Daoy (cell line): ENCODE measurements around the gene HIBCH. TPM values are rescaled to one million over a fixed set of nuclear protein-coding genes. Genes with fewer than 3 reads are reported as not detected.
"Not testable (repeated sequence)": the region's sequence is repeated elsewhere in the genome, so short reads cannot be mapped to it uniquely, and the experiment has no call there.

ENCODE experiments used
- DNase-seq: peaks from one replicate; pipeline ENCODE4 v3.0.0-alpha.2; 2015; ENCODE audit warnings: low read depth
- total RNA-seq: library from RNA; depleted of rRNA; stranded (reverse); fragments of >200 nt; shearing (Covaris generic); gene quantifications from 2 replicates; pipeline ENCODE4 v1.2.3, GENCODE V29; 2014

The HIBCH gene
- total RNA-seq, 1 experiment from 2014 or later: 13.3 TPM

DNA sequence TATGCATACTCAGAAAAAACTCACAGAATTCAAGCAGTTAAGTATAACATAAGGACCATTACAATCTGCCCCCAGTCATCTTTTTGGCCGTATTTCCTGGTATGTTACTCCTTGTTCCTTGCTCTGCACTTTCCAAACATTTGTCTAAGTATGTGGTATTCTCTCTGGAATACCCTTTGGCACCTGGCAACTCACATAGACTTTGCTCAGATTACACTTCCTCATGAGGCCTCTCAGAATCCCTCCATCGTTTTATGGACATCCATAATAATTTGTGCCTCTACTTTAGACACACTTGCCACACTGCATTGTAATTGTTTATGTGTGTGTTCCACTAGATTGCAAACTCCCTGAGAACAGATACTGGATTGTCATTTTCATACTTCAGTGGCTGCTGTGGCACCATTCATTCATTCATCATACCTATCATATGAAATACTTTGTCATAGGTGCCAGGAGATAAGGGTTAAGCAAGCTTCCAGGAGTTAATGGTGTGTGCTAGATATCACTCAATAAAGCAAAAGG lies 84.0 kb downstream of the HIBCH start:
- no peak for DNase-seq

DNA sequence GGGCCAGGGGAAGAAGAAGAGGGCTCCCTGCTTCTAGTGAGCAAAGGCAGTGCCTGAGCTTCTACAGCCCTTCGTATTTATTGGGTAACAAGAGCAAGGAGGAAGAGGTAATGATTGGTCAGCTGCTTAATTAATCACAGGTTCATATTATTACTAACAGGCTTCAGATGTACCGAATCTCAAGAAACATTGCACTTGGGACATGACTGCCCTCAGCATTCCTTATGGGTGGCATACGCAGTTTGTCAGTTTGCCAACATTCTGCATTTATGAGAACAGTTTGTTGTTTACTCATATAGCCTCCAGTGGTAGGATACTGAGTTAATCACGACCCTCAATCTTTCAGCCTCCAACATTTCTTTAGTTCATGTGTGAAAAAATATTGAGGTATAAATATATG lies 84.5 kb downstream of the HIBCH start:
- no peak for DNase-seq

DNA sequence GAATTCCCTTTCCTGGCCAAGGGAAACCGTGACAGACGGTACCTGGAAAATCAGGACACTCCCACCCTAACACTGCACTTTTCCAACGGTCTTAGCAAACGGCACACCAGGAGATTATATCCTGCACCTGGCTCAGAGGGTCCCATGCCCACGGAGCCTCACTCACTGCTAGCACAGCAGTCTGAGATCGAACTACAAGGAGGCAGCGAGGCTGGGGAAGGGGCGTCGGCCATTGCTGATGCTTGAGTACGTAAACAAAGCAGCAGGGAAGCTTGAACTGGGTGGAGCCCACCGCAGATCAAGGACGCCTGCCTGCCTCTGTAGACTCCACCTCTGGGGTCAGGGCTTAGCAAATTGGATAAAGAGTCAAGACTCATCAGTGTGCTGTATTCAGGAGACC lies 95.6 kb downstream of the HIBCH start:
- not testable (repeated sequence) for DNase-seq

DNA sequence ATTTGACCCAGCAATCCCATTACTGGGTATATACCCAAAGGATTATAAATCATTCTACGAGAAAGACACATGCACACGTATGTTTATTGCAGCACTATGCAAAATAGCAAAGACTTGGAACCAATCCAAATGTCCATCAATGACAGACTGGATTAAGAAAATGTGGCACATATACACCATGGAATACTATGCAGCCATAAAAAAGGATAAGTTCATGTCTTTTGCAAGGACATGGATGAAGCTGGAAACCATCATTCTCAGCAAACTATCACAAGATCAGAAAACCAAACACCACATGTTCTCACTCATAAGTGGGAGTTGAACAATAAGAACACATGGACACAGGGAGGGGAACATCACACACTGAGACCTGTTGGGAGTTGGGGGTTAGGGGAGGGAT lies 96.9 kb downstream of the HIBCH start:
- DNase-seq: not testable (repeated sequence)

DNA sequence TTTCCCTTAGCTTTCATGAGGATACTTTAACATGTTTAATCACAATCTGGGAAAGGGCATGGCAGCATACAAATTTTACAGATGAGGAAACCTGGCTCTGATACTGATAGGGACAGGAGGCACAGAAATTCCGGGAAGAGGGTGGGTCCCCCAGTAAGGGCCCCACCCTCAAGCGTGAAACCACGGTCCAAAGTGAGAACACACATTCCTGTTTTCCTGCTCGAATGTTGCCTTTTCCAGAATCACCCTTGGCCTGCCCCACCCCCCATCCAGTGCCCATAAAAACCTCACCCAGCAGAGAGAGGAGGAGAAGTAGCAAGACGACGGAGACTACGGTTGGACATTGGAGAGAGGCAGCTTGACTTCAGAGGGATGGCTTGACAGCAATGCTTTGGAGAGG lies 98.2 kb downstream of the HIBCH start:
- DNase-seq: no peak

DNA sequence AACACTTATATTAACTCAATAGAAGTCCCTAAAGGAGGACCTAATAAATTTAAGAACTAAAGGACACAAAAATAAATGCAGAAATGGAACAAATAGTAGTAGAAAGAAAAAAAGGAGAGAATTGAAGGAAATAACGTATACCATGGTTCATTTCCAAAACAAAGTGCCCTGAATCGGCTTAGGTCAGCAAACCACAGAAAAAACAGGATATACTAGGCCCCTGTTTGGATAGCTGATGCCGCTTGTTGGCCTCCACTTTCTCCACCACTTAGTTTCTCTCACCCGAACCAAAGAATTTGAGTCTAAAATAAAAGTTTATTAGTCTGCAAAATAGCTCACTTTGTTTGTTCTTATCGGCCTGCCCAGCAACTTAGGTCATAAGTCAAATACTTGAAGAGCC lies 100.4 kb downstream of the HIBCH start:
- DNase-seq: no peak

DNA sequence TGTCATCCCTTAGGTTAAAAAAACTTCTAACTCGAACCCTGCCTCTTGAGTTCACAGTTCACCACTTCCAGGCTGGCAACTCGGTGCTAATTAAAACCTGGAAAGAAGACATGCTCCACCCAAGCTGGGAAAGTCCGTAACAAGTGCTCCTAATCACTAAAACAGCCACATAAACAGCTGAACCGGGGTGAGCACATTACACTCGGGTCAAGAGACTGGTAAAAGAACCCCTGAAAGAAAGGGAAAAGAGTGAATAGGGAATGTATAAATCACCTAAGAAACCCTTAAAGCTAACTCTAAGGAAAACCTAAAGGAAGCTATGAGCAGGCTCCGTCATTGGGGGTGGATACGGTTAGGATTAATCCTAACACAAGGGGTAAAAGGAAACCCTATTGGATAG lies 102.0 kb downstream of the HIBCH start:
- DNase-seq: no peak

DNA sequence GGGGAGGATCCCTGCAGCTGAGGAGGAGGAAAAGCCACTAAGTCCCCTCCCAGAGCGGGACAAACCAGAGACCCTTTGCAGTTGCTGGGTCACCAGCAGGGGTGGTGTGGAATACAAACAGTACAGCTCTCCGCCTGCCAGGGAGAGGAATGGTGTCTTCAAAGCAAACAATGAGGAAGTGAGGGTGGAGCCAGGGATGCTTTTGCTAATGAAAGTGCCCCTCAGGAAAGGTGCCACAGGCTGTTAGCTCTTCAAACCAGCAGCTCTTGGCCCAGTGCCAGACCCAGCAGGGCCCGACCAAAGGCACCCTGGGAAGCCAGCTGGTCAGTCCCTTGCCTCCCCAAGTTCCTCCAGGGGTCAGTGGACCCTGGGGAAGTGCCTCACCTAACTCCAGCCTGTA lies 102.8 kb downstream of the HIBCH start:
- DNase-seq: peak; percentile 23

DNA sequence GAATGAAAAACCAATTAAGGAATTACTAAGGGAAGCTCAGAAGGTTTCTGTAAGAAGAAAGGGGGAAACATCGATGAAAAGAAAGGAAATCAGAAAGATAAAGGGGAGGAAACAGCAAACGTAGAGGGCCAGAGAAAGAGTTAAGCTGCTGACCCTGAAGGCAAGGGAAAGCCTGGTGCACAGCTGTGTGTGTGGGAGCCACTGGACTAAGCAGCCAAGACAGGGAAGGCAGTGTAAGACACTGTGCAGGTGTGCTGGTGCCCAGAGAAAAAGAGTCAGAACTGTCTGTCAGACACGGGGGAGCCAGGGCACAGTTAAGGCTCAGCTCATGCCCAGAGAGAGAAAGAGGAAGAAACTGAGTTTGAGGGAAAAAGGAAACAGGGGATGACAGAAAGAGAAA lies 104.0 kb downstream of the HIBCH start:
- DNase-seq: no peak

DNA sequence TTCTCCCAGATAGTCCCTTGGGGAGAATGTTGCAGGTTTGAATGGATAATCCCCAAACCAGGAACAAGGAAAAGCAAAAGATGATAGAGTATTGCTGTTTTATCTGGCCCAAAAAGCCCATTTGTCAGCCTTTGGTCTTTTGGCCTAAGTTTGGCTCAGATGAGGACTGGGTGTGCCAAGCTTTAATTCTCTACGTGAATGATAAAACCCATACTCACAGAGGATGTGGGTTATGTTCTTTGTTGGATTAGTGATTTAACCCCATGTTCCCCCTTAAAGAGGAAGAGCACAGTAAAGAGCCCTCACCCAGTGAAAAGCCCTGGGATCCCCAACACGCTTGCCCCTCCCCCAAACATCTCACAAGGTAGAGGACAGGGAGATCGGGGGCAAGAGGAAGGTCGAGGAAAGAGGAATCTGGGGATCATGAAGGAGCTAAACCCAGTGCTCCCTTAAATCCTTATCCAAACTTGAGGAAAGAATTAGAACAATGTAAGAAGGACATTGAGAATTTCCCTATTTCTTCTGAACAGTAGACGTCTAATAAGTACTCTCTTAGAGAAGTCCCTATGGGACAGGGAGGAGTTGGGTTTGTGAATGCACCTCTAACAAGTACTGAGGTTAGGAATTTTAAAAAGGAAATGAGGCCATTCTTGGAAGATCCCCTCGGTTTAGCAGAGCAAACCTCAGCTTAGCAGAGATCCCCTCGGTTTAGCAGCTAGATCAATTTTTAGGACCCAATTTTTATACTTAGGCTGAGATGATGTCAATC lies 105.0 kb downstream of the HIBCH start:
- DNase-seq: no peak

DNA sequence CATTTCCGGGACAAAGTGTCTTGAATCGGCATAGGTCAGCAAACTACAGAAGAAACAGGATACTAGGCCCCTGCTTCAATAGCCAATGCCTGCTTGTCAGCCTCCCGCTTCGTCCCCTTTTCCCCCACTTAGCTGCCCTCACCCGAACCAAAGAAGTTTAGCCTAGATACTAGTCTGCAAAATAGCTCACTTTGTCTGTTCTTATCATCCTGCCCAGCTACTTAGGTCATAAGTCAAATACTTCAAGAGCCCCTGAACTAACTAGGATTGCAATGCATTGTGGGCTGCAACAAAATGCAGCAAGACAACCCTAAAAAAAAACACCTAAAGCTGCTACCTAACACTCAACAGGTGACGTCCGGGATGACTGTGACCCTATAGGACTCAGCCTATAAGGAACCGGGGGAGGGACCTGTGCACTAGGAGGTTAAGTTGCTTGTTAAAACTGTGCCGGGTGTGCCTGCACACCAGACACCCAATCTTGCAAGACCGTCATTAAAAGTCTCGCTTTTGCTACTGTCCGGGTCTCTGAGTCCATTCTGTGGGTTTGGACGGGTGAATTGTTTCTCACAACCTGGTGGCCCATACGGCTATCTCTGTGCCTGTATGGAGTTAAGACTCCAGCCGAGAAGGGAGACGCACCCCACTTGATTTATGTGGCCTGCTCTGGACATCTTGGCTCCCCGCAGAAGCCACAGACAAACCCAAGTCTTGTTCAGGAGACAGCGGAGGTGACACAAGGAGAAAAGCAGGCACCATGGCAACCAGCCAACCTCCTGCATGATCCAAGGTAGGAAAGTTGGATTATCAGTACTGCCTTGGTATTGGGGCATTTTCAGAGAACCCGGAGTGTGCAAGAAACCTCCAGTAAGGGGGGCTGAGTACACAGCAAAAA lies 105.9 kb downstream of the HIBCH start:
- DNase-seq: no peak

DNA sequence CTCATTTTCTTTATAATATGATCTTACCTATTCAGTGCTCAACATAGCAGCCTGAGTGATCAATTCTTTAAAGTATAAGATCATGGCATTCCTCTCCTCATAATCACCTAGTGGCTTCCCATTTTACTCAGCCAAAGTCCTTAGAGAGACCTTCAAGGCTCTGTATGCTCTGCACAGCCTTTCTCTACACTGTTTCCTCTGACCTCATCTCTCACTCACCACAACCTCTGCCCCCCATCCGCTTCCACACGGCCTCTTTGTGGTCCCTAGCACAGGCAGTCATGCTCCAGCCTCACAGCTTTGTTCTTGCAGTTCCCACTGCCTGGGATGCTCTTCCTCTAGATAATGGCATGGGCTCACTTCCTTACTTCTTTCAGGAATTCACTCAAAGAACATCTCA lies 109.2 kb downstream of the HIBCH start:
- no peak for DNase-seq

DNA sequence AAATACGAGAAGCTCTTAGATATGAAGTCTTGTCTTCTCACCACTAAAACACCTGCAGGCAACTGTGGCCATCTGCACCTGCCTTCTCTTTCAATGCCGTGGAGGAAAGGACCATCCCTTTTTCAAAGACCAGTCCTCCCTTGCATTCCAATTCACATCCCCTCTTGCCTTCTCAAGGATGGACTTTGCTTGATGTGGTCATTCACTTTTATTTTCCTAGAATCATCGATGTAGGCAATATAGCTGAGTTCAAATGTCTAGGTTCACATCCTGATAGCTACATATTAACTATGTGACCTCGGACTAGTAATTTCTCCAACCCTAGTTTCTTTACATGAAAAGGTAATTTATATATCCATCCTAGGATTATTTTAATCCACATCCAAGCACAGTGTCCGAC lies 110.1 kb downstream of the HIBCH start:
- DNase-seq: no peak

DNA sequence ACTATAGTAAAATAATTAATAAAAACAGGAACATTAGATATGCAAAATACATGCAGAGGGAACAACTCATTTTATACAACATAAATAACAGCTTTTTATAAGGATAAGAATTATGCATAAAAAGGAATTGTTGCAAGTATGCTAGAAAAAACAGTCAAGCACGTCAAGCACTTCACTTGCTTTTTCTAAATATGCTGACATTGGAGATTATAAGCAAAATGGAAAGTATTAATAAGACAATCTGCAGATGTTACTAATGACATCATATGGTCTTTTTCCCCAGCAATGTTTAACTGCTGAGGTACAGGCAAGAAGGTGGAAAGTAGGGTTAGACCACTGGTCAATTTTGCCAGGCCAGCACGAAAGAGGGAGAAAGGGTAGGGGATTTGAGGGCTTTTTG lies 111.7 kb downstream of the HIBCH start:
- DNase-seq: no peak

DNA sequence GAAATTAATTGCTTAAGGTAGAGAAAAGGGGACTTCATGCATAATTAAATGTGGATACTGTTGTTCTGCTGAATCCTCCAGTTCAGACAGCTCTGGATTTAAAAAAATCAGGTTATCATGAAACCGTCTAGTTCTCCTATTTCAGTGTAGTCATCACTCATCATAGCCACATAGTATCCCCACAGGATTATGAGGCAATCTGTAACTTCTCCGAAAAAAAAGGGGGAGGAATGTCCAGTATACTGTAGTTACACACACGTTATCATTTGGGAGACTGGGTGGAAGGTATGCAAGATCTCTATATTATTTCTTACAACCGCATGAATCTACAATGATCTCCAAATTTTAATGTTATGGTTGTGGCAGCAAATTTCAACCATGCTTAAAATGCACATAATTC lies 114.0 kb downstream of the HIBCH start:
- DNase-seq: no peak

DNA sequence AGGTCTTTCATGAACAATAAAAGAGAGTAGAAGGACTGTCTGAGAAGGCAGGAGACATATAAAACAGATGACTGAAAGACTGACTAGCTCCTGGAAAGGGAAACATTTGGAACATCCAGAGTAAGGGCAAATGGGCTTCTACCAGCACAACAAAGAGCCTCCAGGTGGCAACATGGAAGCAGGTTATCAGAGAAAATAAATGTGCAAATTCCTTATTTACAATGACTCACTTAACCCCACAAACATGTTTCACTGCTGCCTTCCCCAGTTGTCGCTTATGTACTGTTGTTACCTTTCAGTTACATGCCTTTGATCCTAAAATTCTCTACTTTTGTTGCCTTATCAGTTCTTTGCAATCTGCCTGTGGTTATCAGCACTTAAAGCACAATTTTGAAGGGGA lies 117.0 kb downstream of the HIBCH start:
- no peak for DNase-seq

DNA sequence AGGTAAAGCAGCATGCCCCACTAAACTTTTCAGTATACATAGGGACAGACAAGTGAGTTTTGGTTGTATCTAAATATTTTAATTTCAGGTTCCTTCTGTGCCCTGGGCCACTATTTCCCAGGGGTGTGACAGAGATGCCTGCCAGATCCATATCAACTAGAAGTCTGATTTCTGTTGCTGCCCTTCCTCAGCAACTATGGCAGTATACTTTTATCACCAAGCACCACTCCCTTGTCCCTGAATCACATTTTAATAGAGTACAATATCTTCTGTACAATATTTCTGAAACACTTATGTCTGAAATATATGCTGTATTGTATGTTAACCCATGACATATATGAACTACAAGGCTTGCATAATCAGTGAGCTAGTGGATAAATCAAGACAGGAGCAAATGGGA lies 117.6 kb downstream of the HIBCH start:
- no peak for DNase-seq

DNA sequence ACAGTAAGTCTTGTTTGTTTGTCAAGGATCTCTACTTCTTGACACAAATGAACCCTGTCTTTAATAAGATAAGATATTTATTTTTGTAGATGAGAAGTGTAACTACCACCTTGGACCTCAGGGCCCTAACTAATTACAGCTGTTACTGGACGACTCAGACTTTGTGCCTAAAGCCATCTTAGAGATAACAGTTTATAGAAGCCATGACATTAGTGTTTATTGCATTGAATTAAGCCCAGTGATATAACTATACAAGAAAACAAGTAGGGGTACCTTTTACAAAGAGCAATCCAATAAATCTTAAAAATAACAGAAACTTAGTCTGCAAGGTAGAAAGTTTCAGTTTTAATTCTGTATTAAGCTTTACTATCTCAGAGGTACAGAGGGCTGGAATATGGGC lies 119.0 kb downstream of the HIBCH start:
- no peak for DNase-seq

DNA sequence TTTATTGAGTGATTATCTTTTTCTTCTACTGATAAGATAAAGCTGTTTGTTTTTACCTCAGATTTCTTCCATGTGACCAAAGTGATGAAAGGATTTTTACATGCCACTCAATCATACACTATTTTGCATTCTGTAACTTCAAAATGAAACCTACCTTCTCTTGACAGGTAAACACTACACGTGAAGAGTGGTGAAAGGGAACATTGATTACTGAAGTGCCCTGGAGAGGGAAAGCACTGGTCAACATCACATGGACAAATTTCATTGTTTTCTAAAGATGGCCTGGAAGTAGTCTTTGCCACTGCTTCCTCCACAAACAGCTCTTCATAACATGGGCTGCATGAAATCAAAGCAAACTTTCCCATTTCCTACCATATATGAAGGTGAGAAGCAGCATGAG lies 120.1 kb downstream of the HIBCH start:
- no peak for DNase-seq

DNA sequence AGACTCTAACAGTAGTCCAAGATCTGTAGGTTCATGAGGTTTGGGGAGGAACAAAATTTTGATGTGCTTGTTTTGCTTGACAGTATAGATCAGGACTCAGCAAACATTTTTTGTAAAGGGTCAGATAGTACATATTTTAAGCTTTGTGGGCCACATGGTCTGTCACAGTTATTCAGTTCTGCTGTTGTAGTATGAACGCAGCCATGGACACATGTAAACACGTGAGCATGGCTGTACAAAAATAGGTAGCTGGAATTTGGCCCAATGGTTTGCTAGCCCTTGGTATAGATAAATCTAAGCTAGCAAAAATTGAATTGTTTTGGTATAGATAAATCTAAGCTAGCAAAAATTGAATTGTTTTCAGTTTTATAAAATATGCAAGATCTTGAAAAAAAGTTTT lies 120.5 kb downstream of the HIBCH start:
- DNase-seq: no peak

DNA sequence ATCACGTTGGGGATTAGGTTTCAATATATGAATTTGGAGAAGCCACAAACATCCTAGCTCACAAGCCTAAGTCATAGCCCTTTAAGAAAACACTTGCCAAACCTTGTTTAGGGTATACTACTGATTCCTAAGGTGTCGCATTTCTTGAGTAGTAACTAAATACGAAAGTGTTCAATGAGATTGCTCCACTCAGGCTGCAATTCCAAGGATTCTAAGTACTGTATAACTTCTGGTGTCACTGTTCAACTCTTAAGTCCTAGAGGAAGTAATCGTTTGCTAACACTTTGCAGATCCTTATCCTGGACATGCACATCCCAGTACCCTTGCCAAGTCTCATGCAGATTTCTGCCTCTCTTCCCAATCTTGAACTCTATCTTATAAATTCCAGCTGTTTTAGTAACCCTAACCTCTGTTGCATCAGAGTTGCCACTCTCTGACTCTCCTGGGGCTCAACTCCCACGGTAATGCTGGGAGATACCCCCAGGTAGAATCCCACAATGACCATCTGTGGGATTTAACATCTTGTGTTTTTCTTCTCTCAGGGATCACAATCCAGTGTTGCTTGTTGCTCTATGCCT lies 122.4 kb downstream of the HIBCH start:
- no peak for DNase-seq

DNA sequence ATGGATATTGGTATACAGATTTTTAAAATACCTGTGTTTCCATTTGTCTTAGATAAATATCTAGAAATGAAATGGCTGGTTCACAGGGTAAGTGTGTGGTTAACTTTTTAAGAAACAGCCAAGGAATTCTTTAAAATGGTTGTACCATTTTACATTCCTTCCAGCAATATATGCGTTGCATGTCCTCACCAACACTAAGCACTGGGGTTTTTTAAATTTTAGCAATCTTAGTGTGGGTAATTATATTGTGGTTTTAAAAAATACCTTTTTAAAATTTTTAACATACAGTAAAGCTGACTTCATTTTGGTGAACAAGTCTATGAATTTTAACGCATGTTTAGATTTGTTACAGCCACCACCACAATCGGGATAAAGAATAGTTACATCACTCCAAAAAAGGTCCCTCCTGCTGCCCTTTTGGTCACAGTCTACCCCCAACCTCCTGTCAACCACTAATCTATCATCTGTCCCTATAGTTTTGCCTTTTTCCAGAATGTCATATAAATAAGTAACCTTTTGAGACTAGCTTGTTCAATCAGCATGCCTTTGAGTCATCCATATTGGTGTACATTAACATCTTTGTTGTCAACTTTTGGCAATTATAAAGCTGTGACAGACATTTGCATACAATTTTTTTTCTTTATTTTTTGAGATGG lies 129.0 kb downstream of the HIBCH start:
- no peak for DNase-seq
